Hematopoietic multipotent progenitor cell treated with erythropoietin and hydrocortisone succinate and interleukin-3 and kit ligand, for 8 days (in vitro differentiated cells): ENCODE results near the gene NFATC2.

Source experiments
- DNase-seq: peaks from one replicate; pipeline ENCODE4 v3.0.0-alpha.2; 2015

Gene NFATC2

GRCh38 chr20:51404297-51405060 lies 138.0 kb downstream of the NFATC2 start:
- no peak for DNase-seq

GRCh38 chr20:51403466-51404220 lies 138.9 kb downstream of the NFATC2 start:
- no peak for DNase-seq

- DNase-seq, result peak; percentile 29
Observed at GRCh38 chr20:51402201-51402600, 140.3 kb downstream of the NFATC2 start.

- no peak for DNase-seq
Observed at GRCh38 chr20:51401496-51401895, 141.0 kb downstream of the NFATC2 start.

- DNase-seq, result no peak
Observed at GRCh38 chr20:51400051-51400926, 142.2 kb downstream of the NFATC2 start.

GRCh38 chr20:51399006-51399890 lies 143.3 kb downstream of the NFATC2 start:
- no peak for DNase-seq

- no peak for DNase-seq
Observed at GRCh38 chr20:51398552-51398951, 144.0 kb downstream of the NFATC2 start.

GRCh38 chr20:51398083-51398482 lies 144.4 kb downstream of the NFATC2 start:
- no peak for DNase-seq

- no peak for DNase-seq
Observed at GRCh38 chr20:51397137-51397536, 145.4 kb downstream of the NFATC2 start.

GRCh38 chr20:51396365-51396909 lies 146.1 kb downstream of the NFATC2 start:
- no peak for DNase-seq

GRCh38 chr20:51394706-51395105 lies 147.8 kb downstream of the NFATC2 start:
- no peak for DNase-seq

- no peak for DNase-seq
Observed at GRCh38 chr20:51393571-51393970, 148.9 kb downstream of the NFATC2 start.

GRCh38 chr20:51392614-51393186 lies 149.8 kb downstream of the NFATC2 start:
- DNase-seq, result no peak

GRCh38 chr20:51391926-51392325 lies 150.6 kb downstream of the NFATC2 start:
- no peak for DNase-seq

GRCh38 chr20:51389543-51390264 lies 152.8 kb downstream of the NFATC2 start:
- DNase-seq, result no peak

- DNase-seq, result no peak
Observed at GRCh38 chr20:51388756-51389542, 153.6 kb downstream of the NFATC2 start.

- DNase-seq, result no peak
Observed at GRCh38 chr20:51388227-51388626, 154.3 kb downstream of the NFATC2 start.

- DNase-seq, result no peak
Observed at GRCh38 chr20:51387125-51387875, 155.2 kb downstream of the NFATC2 start.

- no peak for DNase-seq
Observed at GRCh38 chr20:51386586-51386985, 155.9 kb downstream of the NFATC2 start.
